DOHH2 (cell line): Measurements from ENCODE around the gene ZNRF4.

Experiments
- H3F3A ChIP-seq: fragments of 200-600 bp; sonication (generic), shearing (Covaris generic); 2 replicates; pipeline ENCODE4 v1.6.0; 2016; ENCODE audit warnings: antibody characterized with exemption, mild to moderate bottlenecking; ENCODE audit not compliant: control insufficient read depth, insufficient read depth
- H3K27ac ChIP-seq: fragments of 200-600 bp; sonication (generic); 2 replicates; pipeline ENCODE4 v1.5.1; 2014; ENCODE audit warnings: low read depth, mild to moderate bottlenecking, low read length, moderate library complexity
- H3K27me3 ChIP-seq: fragments of 200-600 bp; sonication (generic); 2 replicates; pipeline ENCODE4 v1.6.1; 2014; ENCODE audit warnings: mild to moderate bottlenecking, low read length, mixed read lengths; ENCODE audit not compliant: control insufficient read depth
- H3K36me3 ChIP-seq: fragments of 200-600 bp; sonication (generic); 2 replicates; pipeline ENCODE4 v1.6.1; 2014; ENCODE audit warnings: mild to moderate bottlenecking, low read length, moderate library complexity, mixed read lengths; ENCODE audit not compliant: control insufficient read depth
- H3K4me1 ChIP-seq: fragments of 200-600 bp; sonication (generic); 2 replicates; pipeline ENCODE4 v1.6.1; 2014; ENCODE audit warnings: mild to moderate bottlenecking, low read length, mixed read lengths; ENCODE audit not compliant: control insufficient read depth
- H3K4me2 ChIP-seq: fragments of 200-600 bp; sonication (generic); 2 replicates; pipeline ENCODE4 v1.6.0; 2014; ENCODE audit warnings: mild to moderate bottlenecking, low read length, moderate library complexity
- H3K4me3 ChIP-seq: fragments of 200-600 bp; sonication (generic); 2 replicates; pipeline ENCODE4 v1.5.1; 2014; ENCODE audit warnings: mild to moderate bottlenecking, low read length, mixed read lengths
- H3K79me2 ChIP-seq: fragments of 200-600 bp; sonication (generic); 2 replicates; pipeline ENCODE4 v1.6.1; 2014; ENCODE audit warnings: mild to moderate bottlenecking, low read length, mixed read lengths; ENCODE audit not compliant: control insufficient read depth
- H3K9me2 ChIP-seq: fragments of 200-600 bp; sonication (generic); replicated peaks from 2 replicates; pipeline ENCODE4 v1.6.1; 2014; ENCODE audit warnings: mild to moderate bottlenecking, low read length, mixed read lengths; ENCODE audit not compliant: control insufficient read depth
- H3K9me3 ChIP-seq: fragments of 200-600 bp; sonication (generic); 2 replicates; pipeline ENCODE4 v1.6.1; 2014; ENCODE audit warnings: antibody characterized with exemption, low read length, mixed read lengths; ENCODE audit not compliant: control insufficient read depth, insufficient read depth
- H4K20me1 ChIP-seq: fragments of 200-600 bp; sonication (generic); 2 replicates; pipeline ENCODE4 v1.6.0; 2014; ENCODE audit warnings: low read depth, mild to moderate bottlenecking, antibody characterized with exemption, low read length, moderate library complexity; ENCODE audit not compliant: control insufficient read depth, insufficient read depth
- EZH2phosphoT487 ChIP-seq: fragments of 200-600 bp; sonication (generic); IDR thresholded peaks from 2 replicates; pipeline ENCODE4 v1.6.1; 2017; ENCODE audit warnings: borderline replicate concordance, mild to moderate bottlenecking, antibody characterized with exemption, low read length, moderate library complexity, mixed read lengths
- TF ChIP-seq, protein P1 (sequence below): fragments of 200-600 bp; sonication (generic); IDR thresholded peaks from one replicate; pipeline ENCODE4 v1.5.1; 2014; ENCODE audit warnings: antibody characterized with exemption, mild to moderate bottlenecking, low read depth, low read length; ENCODE audit not compliant: poor library complexity, severe bottlenecking

The ZNRF4 gene

DNA sequence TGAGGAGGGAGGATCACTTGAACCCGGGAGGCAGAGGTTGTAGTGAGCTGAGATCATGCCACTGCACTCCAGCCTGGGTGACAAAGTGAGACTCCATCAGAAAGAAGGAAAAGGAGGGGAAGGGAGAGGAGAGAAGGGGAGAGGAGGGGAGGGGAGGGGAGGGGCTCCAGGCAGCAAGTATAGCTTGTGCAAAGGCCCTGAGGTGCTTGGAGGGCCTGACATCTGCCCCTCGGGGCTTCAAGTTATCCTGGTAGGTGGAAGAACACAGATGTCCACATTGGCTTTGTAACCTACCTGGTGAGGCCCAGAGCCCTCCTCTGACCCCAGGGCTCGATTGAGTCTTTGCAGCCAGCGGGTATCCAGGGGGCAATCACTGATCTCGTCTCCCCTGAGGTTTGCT, 11.5 kb upstream of the ZNRF4 start:
- H3K4me2 ChIP-seq, result no peak overlapping the region
- no peaks in the 10 kb centered on the region for H3K9me3 ChIP-seq
- no peaks in the 10 kb centered on the region for H4K20me1 ChIP-seq
- H3K36me3 ChIP-seq, result no peaks in the 10 kb centered on the region
- no peaks in the 10 kb centered on the region for H3K27me3 ChIP-seq
- no peaks in the 10 kb centered on the region for H3F3A ChIP-seq
- H3K27ac ChIP-seq, result no peak overlapping the region
- no peak overlapping the region for H3K4me3 ChIP-seq
- no peaks in the 10 kb centered on the region for H3K4me1 ChIP-seq
- no peaks in the 10 kb centered on the region for H3K79me2 ChIP-seq
- no peak for TF ChIP-seq EZH2phosphoT487
- TF ChIP-seq, protein P1, sequence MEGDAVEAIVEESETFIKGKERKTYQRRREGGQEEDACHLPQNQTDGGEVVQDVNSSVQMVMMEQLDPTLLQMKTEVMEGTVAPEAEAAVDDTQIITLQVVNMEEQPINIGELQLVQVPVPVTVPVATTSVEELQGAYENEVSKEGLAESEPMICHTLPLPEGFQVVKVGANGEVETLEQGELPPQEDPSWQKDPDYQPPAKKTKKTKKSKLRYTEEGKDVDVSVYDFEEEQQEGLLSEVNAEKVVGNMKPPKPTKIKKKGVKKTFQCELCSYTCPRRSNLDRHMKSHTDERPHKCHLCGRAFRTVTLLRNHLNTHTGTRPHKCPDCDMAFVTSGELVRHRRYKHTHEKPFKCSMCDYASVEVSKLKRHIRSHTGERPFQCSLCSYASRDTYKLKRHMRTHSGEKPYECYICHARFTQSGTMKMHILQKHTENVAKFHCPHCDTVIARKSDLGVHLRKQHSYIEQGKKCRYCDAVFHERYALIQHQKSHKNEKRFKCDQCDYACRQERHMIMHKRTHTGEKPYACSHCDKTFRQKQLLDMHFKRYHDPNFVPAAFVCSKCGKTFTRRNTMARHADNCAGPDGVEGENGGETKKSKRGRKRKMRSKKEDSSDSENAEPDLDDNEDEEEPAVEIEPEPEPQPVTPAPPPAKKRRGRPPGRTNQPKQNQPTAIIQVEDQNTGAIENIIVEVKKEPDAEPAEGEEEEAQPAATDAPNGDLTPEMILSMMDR, result no peak
- no peaks in the 10 kb centered on the region for H3K9me2 ChIP-seq

DNA sequence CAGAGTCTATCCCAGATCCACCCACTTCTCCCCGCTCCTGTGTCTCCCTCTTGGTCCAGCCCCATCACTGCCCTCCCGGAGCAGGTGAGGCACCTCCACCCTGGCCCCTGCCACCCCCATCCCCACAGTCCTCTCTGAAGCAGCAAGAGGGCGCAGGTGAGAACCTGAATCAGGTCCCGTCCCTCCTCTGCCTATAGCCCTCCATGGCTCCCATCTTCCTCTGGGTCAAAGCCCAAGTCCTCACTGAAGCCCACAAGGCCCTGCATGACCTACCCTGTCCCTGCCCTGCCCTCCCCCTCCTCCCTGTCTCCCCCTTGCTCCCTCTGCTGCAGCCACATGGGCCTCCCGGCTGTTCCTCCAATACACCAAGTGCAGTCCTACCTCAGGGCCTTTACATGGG, 10.8 kb upstream of the ZNRF4 start:
- Histone ChIP-seq H3K4me1 (no peaks in the 10 kb centered on the region), H3K9me3 (no peaks in the 10 kb centered on the region), H3K36me3 (no peaks in the 10 kb centered on the region), H3K4me3 (no peak overlapping the region), H3K4me2 (no peak overlapping the region), H4K20me1 (no peaks in the 10 kb centered on the region), H3K9me2 (no peaks in the 10 kb centered on the region), H3K27ac (no peak overlapping the region), H3K79me2 (no peaks in the 10 kb centered on the region), H3F3A (no peaks in the 10 kb centered on the region), H3K27me3 (no peaks in the 10 kb centered on the region)
- no peak for TF ChIP-seq EZH2phosphoT487
- TF ChIP-seq, protein P1, result no peak

DNA sequence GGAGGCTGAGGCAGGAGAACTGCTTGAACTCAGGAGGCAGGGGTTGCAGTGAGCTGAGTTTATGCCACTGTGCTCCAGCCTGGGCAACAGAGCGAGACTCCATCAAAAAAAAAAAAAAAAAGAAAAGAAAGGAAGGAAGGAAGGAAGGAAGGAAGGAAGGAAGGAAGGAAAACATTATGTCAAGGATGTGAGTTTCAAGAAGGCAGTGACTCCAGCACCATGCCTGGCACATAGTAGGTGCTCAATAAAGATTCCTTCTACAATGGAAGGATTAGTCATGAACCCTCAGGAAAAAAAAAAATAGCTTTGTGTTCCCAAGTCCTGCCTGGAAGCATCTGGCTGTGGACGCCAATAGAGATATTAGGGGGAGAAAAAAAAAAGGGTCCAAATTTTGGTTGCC, 10.1 kb upstream of the ZNRF4 start:
- Histone ChIP-seq H3K4me3 (no peak overlapping the region), H3K27ac (no peak overlapping the region), H3K9me3 (no peaks in the 10 kb centered on the region), H3K9me2 (no peaks in the 10 kb centered on the region), H3K4me2 (no peak overlapping the region), H4K20me1 (no peaks in the 10 kb centered on the region), H3F3A (no peaks in the 10 kb centered on the region), H3K27me3 (no peaks in the 10 kb centered on the region), H3K4me1 (no peaks in the 10 kb centered on the region), H3K36me3 (no peaks in the 10 kb centered on the region), H3K79me2 (no peaks in the 10 kb centered on the region)
- TF ChIP-seq EZH2phosphoT487, result no peak
- TF ChIP-seq, protein P1, result no peak

DNA sequence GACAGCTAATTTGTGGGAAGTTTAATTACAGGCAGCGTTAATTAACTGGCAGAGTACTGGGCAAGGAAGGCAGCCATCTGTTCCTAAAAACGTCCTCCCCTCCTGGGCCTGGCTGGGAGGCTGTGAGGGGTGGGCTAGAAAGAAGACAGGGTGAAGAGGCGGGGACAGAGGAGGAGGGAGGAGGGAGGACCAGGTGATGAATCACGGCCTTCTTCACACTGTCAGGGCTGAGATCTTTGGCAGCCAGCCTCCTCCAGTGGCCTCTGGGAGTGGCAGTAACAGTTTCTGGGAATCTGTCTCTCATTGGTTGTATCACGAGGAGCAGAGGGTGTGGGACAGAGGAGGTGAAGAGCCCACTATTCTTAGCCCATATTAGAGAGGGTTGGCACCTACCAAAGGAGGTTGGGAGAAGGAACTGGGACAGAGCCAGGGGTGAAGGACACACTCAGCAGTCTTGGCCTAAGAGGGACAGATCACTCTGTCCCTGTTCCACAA, 9.6 kb upstream of the ZNRF4 start:
- Histone ChIP-seq H3K27ac (no peak overlapping the region), H3K36me3 (no peaks in the 10 kb centered on the region), H3K4me2 (no peak overlapping the region), H3K9me2 (no peaks in the 10 kb centered on the region), H3F3A (no peaks in the 10 kb centered on the region), H3K9me3 (no peaks in the 10 kb centered on the region), H4K20me1 (no peaks in the 10 kb centered on the region), H3K27me3 (no peaks in the 10 kb centered on the region), H3K4me1 (no peaks in the 10 kb centered on the region), H3K4me3 (no peak overlapping the region), H3K79me2 (no peaks in the 10 kb centered on the region)
- TF ChIP-seq EZH2phosphoT487, result no peak
- TF ChIP-seq, protein P1, result no peak
